GM18505 (cell line): ENCODE data around the gene PCID2.

Experiments used
- ATAC-seq: cut with Tn5 transposase; IDR thresholded peaks from one replicate; pipeline ENCODE4 v1.9.1; 2021; ENCODE audit not compliant: unreplicated experiment
- POLR2A ChIP-seq: IDR thresholded peaks from 4 replicates; pipeline ENCODE4 v1.6.1; 2011; ENCODE audit warnings: borderline replicate concordance; ENCODE audit not compliant: insufficient read depth, insufficient read length; ENCODE audit errors: extremely low read depth

PCID2 gene

DNA sequence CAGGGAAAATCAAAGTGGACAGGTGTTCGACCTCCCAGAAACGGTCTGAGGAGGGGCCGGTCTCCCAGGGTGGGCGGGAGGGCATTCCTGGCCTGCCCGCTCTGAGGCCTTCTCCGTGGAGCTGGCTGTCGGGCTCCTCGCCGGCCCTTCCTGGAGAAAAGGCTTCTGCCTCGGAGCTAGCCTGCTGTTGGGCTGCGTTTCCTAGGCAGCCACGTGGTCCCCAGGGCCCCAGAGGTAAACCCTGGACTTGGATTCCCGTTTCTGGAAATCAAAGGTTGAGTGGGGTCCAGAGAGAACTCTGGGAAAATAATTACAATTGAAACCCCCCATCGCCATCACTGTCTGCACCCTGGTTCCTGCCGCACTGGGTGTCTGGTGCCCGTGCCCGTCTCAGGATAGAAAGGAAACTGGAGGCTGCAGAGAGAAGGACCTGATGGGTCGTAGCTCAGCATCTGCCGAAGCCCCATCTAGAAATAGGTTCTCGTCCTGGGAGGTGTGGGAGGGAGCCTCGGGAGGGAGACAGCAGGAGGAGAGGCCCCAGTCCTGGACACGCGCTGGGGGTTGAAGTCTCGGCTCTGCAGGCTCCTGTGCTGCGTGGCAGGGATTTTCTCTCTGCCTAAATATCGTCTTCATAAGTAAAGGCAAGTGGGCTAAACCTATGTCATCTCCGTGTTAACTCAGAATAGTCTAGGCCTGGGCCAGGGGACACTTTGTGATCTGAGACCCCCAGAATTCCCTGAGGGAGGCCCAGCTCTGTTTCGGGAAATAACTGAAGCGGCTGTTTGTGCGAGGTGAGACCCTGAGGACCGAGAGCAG is 57.7 kb downstream of the PCID2 start:
- TF ChIP-seq POLR2A, result no peak
- no peak for ATAC-seq

DNA sequence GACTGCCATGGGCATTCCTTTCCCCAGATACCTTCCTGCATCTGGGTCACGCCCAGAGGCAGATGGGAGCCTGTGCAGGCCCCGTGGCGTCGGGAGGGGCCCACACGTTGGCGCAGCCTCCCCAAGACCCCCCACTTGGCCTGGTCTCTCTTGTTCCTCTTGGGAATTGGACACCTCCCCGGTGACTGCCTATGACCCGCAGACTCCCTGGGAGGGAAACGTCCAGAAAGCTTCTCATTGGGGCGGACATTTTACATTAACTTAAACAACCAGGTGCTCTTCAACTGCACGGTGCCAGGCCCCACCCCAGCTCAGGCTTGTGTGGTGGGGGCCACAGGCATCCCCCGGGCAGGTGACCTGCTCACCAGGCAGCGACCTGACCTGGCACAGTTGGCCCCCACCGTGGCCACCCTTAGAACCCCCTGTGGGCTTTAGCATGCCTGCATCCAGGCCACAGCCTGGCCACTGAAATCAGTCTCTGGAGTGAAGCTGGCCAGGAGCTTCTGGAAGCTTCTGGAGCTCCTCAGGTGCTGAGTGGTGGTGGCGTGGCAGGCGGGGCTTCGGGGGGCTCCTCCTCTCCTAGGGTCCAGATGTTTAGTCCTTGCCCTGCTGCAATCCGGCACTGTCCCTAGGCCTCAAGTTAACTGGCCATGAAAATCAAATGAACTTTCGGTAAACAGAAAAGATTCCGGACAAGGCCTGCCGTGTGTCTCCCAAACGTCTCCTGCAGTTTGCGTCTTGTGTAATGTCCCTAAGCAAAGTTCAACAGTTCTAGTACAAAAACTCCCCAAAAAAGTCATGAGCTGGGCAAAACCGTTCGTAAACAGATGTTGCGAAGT is 58.5 kb downstream of the PCID2 start:
- ATAC-seq, result no peak
- no peak for TF ChIP-seq POLR2A

- no peak for TF ChIP-seq POLR2A
- ATAC-seq, result no peak
Observed at GRCh38 chr13:113148940-113149503, 59.4 kb downstream of the PCID2 start.

- no peak for TF ChIP-seq POLR2A
- no peak for ATAC-seq
Observed at GRCh38 chr13:113148407-113148806, 60.1 kb downstream of the PCID2 start.

GRCh38 chr13:113147206-113147605 is 61.3 kb downstream of the PCID2 start:
- no peak for ATAC-seq
- no peak for TF ChIP-seq POLR2A

DNA sequence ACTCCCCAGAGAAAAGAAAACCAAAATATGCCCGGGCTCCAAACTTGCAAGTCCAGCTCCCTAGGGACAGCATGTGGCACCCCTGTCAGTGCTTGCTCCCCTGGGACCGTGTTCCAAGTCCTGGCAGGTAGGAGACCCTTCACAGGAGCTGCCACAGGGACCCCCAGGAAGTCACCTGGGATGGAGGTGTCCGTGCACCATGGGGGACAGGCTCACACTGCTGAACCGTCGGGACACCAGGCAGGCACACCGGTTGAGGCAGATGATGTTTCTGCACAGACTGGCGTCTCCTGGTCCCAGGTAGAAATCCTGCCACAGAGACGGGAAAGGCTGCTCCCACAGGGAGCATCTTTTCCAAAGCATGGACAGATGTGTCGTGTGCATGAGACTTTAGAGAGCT is 61.7 kb downstream of the PCID2 start:
- no peak for TF ChIP-seq POLR2A

DNA sequence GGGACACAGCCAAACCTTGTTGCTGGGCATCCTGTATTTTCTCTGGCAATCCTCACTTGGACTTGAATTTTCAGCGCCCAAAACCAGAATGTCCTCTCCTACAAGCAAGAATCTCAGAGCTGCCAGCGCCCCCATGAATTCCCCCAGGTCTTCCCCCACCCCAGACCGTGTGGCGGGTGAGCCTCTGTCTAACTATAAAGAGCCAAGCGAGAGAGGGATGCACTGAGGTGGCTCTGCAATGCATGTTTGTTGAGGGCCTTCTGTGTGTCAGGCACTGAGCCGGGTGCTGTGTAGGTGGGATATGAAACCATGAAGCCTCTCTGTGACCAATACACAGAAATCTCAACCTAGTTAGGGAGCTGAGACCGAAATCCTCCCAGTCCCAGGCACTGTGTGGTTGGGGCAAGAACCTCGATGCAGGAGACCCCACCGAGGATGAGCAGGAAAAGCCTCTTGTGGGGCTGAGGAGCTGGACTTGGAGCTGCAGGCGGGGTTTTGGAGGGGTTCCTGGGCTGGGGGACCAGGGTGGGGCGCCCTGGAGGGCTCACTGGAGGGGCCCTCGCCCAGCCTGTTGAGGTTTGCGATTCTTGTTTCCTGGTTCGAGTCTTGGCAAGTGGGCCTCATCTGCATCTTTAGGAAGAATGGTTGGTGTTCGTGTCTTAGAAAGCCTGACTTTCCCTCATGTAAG is 62.4 kb downstream of the PCID2 start:
- no peak for TF ChIP-seq POLR2A
- ATAC-seq, result no peak

More for the DNA sequence above, 61.7 kb downstream of the PCID2 start:
- no peak for ATAC-seq

DNA sequence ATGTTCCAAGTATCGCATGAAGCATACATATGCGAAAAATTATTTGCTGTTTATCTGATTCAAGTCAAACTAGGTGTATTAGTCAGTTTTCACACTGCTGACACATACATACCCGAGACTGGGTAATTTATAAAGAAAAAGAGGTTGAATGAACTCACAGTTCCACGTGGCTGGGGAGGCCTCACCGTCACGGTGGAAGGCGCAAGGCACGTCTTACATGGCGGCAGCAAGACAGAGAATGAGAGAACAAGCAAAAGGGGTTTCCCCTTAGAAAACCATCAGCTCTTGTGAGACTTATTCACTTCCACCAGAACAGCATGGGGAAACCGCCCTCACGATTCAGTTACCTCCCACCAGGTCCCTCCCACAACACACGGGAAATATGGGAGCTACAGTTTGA is 63.0 kb downstream of the PCID2 start:
- no peak for TF ChIP-seq POLR2A
- no peak for ATAC-seq

- ATAC-seq, result no peak
- no peak for TF ChIP-seq POLR2A
Observed at GRCh38 chr13:113144255-113144629, 64.2 kb downstream of the PCID2 start.

- no peak for TF ChIP-seq POLR2A
- ATAC-seq, result no peak
Observed at GRCh38 chr13:113143466-113144254, 64.8 kb downstream of the PCID2 start.

GRCh38 chr13:113142876-113143275 is 65.6 kb downstream of the PCID2 start:
- ATAC-seq, result no peak

GRCh38 chr13:113141601-113141970 is 66.9 kb downstream of the PCID2 start:
- ATAC-seq, result no peak
- no peak for TF ChIP-seq POLR2A

More at GRCh38 chr13:113142876-113143275, 65.6 kb downstream of the PCID2 start:
- no peak for TF ChIP-seq POLR2A
